Dendritic cell treated with granulocyte-macrophage colony-stimulating factor and Interleukin-4, amounts not matched to agents 40 ng/mL and 50 ng/mL, for 4 days (primary cell): Measurements from ENCODE around the gene INPP4A.

Experiments used
- H3K27ac Mint-ChIP-seq: one replicate; pipeline ENCODE4 v1.8.0; 2022; ENCODE audit warnings: mild to moderate bottlenecking, mixed read lengths
- H3K27me3 Mint-ChIP-seq: one replicate; pipeline ENCODE4 v1.8.0; 2022; ENCODE audit warnings: mild to moderate bottlenecking, mixed read lengths
- H3K36me3 Mint-ChIP-seq: one replicate; pipeline ENCODE4 v1.8.0; 2022; ENCODE audit warnings: low read depth, mixed read lengths
- H3K4me1 Mint-ChIP-seq: one replicate; pipeline ENCODE4 v1.8.0; 2022; ENCODE audit warnings: low read depth, mixed read lengths
- H3K4me3 Mint-ChIP-seq: one replicate; pipeline ENCODE4 v1.8.0; 2022; ENCODE audit warnings: mild to moderate bottlenecking, moderate library complexity, mixed read lengths
- H3K9me3 Mint-ChIP-seq: one replicate; pipeline ENCODE4 v1.8.0; 2022; ENCODE audit warnings: mixed read lengths
- intact Hi-C: fragments of 100-400 bp; cut with micrococcal nuclease; formaldehyde crosslinking; loops from one replicate; pipeline ENCODE4 v1.15.0; 2022

INPP4A gene

GRCh38 chr2:98459496-98460175, 15.0 kb downstream of the INPP4A start:
- no peak overlapping the region for H3K4me3 Mint-ChIP-seq
- H3K27ac Mint-ChIP-seq: peak overlapping the region; percentile 88
- intact Hi-C loops: loop anchor here (5.0 kb wide), 1 partner anchor 42 kb away; no protein-coding TSS in a partner anchor
- no peaks in the 10 kb centered on the region for H3K9me3 Mint-ChIP-seq
- H3K36me3 Mint-ChIP-seq: peaks cover 23% of the 10 kb centered on the region
- peaks cover 83% of the 10 kb centered on the region for H3K4me1 Mint-ChIP-seq
- no peaks in the 10 kb centered on the region for H3K27me3 Mint-ChIP-seq

GRCh38 chr2:98460573-98461497, 16.2 kb downstream of the INPP4A start:
- Mint-ChIP-seq H3K27ac (peak overlapping the region; percentile 88), H3K9me3 (no peaks in the 10 kb centered on the region), H3K4me3 (no peak overlapping the region), H3K4me1 (peaks cover 83% of the 10 kb centered on the region), H3K27me3 (no peaks in the 10 kb centered on the region), H3K36me3 (peaks cover 27% of the 10 kb centered on the region)
- intact Hi-C loops: no loop called here

GRCh38 chr2:98461498-98462049, 16.9 kb downstream of the INPP4A start:
- Mint-ChIP-seq H3K4me1 (peaks cover 87% of the 10 kb centered on the region), H3K27ac (peak overlapping the region; percentile 88), H3K9me3 (peaks cover 2% of the 10 kb centered on the region), H3K36me3 (peaks cover 31% of the 10 kb centered on the region), H3K27me3 (no peaks in the 10 kb centered on the region), H3K4me3 (no peak overlapping the region)
- intact Hi-C loops: no loop called here

GRCh38 chr2:98463081-98463481, 18.4 kb downstream of the INPP4A start:
- Mint-ChIP-seq H3K4me3 (peak overlapping the region; percentile 11), H3K4me1 (peaks cover 89% of the 10 kb centered on the region), H3K27me3 (no peaks in the 10 kb centered on the region), H3K9me3 (peaks cover 9% of the 10 kb centered on the region), H3K27ac (peak overlapping the region; percentile 94), H3K36me3 (peaks cover 33% of the 10 kb centered on the region)
- intact Hi-C loops: no loop called here

- H3K36me3 Mint-ChIP-seq: peaks cover 28% of the 10 kb centered on the region
- H3K9me3 Mint-ChIP-seq: peaks cover 9% of the 10 kb centered on the region
- intact Hi-C loops: no loop called here
- peaks cover 87% of the 10 kb centered on the region for H3K4me1 Mint-ChIP-seq
- H3K4me3 Mint-ChIP-seq: peak overlapping the region; percentile 11
- no peaks in the 10 kb centered on the region for H3K27me3 Mint-ChIP-seq
- peak overlapping the region; percentile 94 for H3K27ac Mint-ChIP-seq
Observed at GRCh38 chr2:98463551-98463971, 18.9 kb downstream of the INPP4A start.

GRCh38 chr2:98463988-98464771, 19.5 kb downstream of the INPP4A start:
- Mint-ChIP-seq H3K4me3 (peak overlapping the region; percentile 18), H3K4me1 (peaks cover 87% of the 10 kb centered on the region), H3K27ac (peak overlapping the region; percentile 94), H3K9me3 (peaks cover 9% of the 10 kb centered on the region), H3K27me3 (no peaks in the 10 kb centered on the region), H3K36me3 (peaks cover 22% of the 10 kb centered on the region)
- intact Hi-C loops: loop anchor here (2.0 kb wide), 1 partner anchor 45 kb away; no protein-coding TSS in a partner anchor

GRCh38 chr2:98464772-98465310, 20.2 kb downstream of the INPP4A start:
- H3K36me3 Mint-ChIP-seq: peaks cover 25% of the 10 kb centered on the region

GRCh38 chr2:98465456-98466226, 21.0 kb downstream of the INPP4A start:
- no peaks in the 10 kb centered on the region for H3K27me3 Mint-ChIP-seq
- peaks cover 9% of the 10 kb centered on the region for H3K9me3 Mint-ChIP-seq
- H3K4me1 Mint-ChIP-seq: peaks cover 85% of the 10 kb centered on the region
- intact Hi-C loops: loop anchor here (1.0 to 2.0 kb wide), 2 partner anchors 10 to 43 kb away; no protein-coding TSS in a partner anchor
- H3K4me3 Mint-ChIP-seq: peak overlapping the region; percentile 59
- peaks cover 27% of the 10 kb centered on the region for H3K36me3 Mint-ChIP-seq
- H3K27ac Mint-ChIP-seq: peak overlapping the region; percentile 94

More at GRCh38 chr2:98464772-98465310, 20.2 kb downstream of the INPP4A start:
- intact Hi-C loops: loop anchor here (1.0 to 2.0 kb wide), 2 partner anchors 10 to 44 kb away; no protein-coding TSS in a partner anchor
- Mint-ChIP-seq H3K4me1 (peaks cover 85% of the 10 kb centered on the region), H3K9me3 (peaks cover 9% of the 10 kb centered on the region), H3K27me3 (no peaks in the 10 kb centered on the region), H3K27ac (peak overlapping the region; percentile 94), H3K4me3 (peak overlapping the region; percentile 59)

GRCh38 chr2:98467082-98467536, 22.5 kb downstream of the INPP4A start:
- intact Hi-C loops: no loop called here
- Mint-ChIP-seq H3K27me3 (no peaks in the 10 kb centered on the region), H3K36me3 (peaks cover 27% of the 10 kb centered on the region), H3K9me3 (peaks cover 9% of the 10 kb centered on the region), H3K4me1 (peaks cover 85% of the 10 kb centered on the region), H3K4me3 (no peak overlapping the region), H3K27ac (peak overlapping the region; percentile 94)

GRCh38 chr2:98467652-98468051, 23.0 kb downstream of the INPP4A start:
- peaks cover 9% of the 10 kb centered on the region for H3K9me3 Mint-ChIP-seq
- no peak overlapping the region for H3K4me3 Mint-ChIP-seq
- peak overlapping the region; percentile 94 for H3K27ac Mint-ChIP-seq
- intact Hi-C loops: no loop called here
- peaks cover 27% of the 10 kb centered on the region for H3K36me3 Mint-ChIP-seq
- H3K27me3 Mint-ChIP-seq: no peaks in the 10 kb centered on the region
- peaks cover 90% of the 10 kb centered on the region for H3K4me1 Mint-ChIP-seq

- peaks cover 9% of the 10 kb centered on the region for H3K9me3 Mint-ChIP-seq
- H3K27ac Mint-ChIP-seq: no peak overlapping the region
- H3K4me1 Mint-ChIP-seq: peaks cover 91% of the 10 kb centered on the region
- H3K36me3 Mint-ChIP-seq: peaks cover 27% of the 10 kb centered on the region
- H3K27me3 Mint-ChIP-seq: no peaks in the 10 kb centered on the region
- no peak overlapping the region for H3K4me3 Mint-ChIP-seq
- intact Hi-C loops: no loop called here
Observed at GRCh38 chr2:98468621-98469236, 24.1 kb downstream of the INPP4A start.
